ENCODE results near the gene SFXN3.
"Not testable (repeated sequence)": the region's sequence is repeated elsewhere in the genome, so short reads cannot be mapped to it uniquely, and the experiment has no call there.

Gene SFXN3

GRCh38 chr10:101015582-101015973, 15.5 kb upstream of the SFXN3 start:
- no peak for DNase-seq (ENCODE audit: low read depth, low spot score)

- no peak for DNase-seq (ENCODE audit: low read depth, low spot score)
Measured at GRCh38 chr10:101016814-101017213, 14.2 kb upstream of the SFXN3 start.

DNA sequence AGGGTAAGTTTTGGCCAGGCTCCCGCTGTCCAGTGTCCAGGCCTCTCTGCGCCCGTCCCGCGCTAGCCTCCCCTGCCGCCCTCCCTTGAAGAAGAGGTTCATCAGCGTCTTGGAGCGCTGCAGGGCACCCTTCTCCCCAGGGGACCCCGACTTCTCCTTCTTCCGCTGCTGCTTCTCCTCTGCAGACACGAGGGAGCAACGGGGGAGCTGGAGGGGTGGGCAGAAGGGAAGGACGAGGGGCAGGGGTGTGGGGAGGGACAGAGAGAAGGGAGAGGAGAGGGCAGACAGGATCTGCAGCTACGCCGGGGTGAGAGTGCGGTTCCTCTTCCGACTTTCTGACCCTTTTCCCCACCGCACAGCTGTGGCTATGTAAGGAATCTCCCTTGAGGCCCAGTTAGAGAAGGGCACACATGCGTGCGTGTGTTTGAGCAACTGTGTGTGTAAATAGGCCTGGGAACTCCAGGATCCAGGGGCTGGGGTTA, 12.9 kb upstream of the SFXN3 start:
- DNase-seq (ENCODE audit: low read depth, low spot score): no peak

GRCh38 chr10:101018600-101019439, 12.2 kb upstream of the SFXN3 start:
- no peak for DNase-seq (ENCODE audit: low read depth, low spot score)

- DNase-seq (ENCODE audit: low read depth, low spot score): no peak
Measured at GRCh38 chr10:101019440-101019703, 11.7 kb upstream of the SFXN3 start.

GRCh38 chr10:101020427-101021075, 10.5 kb upstream of the SFXN3 start:
- DNase-seq (ENCODE audit: low read depth, low spot score): no peak

GRCh38 chr10:101021239-101021638, 9.8 kb upstream of the SFXN3 start:
- no peak for DNase-seq (ENCODE audit: low read depth, low spot score)

DNA sequence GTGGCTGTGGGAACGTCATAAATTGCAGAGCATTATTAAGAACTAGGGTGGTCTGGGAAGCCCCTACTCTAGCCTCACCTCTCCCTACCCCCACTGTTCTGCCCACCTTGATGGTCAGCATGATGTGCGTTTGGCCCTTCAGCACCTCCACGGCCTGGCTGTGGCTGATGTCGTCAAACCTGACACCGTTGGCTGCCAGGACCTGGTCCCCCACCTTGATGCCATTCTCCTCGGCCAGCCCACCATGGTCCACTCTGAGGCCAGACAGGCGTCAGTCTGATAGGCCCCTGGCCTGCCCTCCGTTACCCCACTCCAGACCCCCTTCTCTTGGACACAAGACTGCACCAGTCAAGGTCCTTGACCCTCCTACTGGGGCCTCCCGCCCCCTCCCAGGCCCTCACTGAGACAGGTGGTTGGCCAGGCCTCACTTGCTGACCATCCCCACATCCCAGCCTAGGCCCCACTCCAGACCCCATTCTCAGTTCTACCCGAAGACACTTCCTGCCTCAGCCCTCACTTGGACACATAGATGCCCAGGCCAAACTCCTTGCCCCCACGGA, 9.3 kb upstream of the SFXN3 start:
- DNase-seq (ENCODE audit: low read depth, low spot score): no peak

DNA sequence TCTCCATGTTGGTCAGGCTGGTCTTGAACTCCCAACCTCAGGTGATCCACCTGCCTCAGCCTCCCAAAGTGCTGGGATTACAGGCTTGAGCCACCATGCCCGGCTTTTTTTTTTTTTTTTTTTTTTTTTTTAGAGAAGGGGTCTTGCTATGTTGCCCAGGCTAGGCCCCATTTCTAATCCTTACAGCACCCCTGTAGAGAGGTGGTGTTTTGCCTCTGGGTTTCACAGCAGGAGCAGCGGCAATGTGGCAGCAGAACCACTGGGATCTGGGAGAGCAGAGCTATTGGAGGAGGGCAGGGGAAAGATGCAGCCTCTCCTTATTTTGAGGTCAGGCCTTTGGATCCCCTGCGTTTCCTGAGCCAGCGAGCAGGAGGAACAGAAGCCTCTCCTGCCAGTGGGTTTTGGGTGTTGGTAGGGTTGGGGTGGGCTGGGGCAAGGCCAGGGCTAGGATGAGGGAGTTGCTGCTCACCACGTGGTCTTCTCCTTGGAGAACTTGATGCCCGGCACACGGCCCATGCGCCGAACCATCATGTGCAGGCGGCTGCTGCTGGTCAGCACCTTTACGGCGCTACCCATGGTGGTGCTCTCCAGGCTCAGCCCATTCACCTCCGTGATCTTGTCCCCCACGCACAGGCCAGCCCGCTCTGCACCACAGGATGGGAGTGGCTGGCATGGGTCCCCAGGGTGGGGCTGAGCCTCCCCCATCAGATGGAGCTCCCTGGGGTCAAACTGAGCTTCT, 7.9 kb upstream of the SFXN3 start:
- no peak for DNase-seq (ENCODE audit: low read depth, low spot score)

DNA sequence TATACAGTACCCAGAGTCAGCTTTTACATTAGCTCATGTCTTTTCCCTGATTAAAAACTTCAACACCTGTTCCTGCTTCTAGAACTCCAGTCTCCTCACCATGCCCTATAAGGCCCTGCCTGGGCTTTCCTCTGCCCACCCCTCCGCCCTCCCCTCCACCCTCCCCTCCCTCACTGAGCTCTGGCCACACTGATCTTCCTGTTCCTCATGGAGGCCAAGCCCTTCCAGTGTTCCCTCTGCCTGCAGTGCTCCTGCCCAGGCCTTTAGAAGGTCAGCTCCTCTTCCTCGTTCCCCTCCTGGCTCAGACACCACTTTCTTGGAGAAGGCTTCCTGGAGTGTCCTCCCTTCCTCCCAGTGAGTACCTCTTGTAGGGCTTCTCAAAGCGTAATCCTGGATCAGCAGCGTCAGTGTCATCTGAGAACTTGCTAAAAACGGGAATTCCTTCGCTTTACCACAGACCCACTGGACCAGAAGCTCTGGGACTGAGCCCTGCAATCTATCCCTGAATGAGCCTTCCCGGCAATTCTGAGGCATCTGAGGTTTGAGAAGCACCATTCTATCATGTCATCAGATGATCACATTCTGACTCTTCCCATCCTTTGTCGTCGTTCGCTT, 3.8 kb upstream of the SFXN3 start:
- DNase-seq (ENCODE audit: low read depth, low spot score): no peak

GRCh38 chr10:101028446-101029337, 2.3 kb upstream of the SFXN3 start:
- no peak for DNase-seq (ENCODE audit: low read depth, low spot score)

- no peak for DNase-seq (ENCODE audit: low read depth, low spot score)
Measured at GRCh38 chr10:101029520-101030295, 1.3 kb upstream of the SFXN3 start.

DNA sequence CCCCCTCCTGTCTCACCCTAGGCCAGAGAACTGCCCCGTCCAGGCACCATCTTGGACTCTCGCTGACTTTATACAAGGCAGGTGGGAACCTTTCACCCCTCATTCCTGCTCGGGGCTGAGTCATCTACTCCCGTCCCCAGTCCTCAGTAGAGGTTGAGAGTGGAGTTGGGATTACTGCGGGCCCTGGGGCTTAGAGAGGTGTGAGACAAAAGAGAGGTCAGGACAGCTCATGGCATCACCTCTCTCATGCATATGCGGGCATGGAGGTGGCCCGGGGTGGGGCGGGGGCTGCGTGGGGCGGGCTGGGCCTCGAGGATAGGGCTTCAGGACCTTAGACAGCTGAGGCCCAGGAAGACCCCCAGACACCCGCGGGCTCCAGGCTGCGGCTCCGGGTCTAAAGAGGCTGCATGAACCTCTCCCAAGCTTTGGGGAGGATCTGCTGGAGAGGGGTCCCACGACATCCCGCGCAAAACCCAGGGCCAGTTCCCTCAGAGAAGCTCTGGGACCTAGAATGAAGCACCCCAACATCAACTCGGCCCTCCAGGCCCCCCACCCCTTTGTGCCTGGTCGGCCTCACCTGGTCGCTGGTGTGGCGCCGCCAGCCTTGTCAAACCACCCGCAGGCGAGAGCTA, 422 bp upstream of the SFXN3 start:
- no peak for DNase-seq (ENCODE audit: low read depth, low spot score)

DNA sequence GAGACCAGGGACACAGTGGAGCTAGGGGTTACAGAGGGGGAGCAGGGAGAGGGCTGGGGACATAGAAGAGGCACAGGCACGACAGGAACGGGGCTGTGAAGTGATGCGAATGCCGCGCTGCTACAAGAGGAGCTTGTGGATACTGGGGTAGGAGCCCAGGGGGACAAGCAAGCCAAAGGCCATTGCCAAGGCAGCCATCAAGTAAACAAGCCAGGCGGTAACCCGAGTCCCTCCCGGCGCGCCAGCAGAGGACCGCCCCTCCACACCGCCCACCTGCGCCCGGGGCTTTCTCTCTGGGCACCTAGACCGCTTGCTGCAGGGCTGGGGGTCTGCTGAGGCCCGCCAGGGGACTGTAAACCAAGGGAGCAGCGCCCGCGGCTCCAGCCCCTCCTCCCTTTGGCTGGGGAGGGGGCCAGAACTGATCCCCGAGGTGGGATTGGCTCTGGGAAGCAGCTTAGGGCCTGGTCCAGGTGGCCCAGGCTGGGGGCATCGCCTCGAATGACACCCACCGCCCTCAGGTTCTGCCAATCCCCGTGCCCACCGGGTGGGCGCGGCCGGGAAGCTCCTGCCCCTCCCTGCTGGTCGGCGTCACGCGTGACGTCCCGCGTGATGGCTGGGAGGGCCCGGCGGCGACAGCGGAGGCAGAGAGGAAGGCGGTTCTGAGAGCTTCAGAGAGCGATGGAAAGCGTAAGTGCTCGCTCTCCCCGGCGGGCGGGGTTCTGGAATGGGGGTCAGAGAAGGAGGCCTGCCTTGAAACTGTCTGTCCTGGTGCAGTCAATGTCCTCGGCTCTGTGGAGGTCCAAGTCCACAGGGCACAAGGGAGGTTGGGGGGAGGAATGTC, 982 bp downstream of the SFXN3 start:
- no peak for DNase-seq (ENCODE audit: low read depth, low spot score)

GRCh38 chr10:101032637-101033224, 1.7 kb downstream of the SFXN3 start:
- DNase-seq (ENCODE audit: low read depth, low spot score): no peak

DNA sequence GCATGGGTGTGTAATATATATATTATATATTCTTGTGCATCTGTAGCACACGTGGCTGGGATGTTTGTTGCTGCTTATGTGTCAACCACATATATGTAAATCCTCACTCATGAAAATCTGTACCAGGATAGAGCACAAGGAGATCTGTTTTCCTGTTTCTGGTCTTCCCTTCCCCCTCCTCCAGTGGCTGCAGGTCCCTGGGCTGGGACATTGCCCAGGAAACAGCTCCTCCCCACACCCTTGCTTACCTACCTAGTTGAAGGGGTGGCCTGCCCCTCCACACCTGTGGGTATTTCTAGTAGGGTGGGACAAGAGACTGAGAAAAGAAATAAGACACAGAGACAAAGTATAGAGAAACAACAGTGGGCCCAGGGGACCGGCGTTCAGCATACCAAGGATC, 2.2 kb downstream of the SFXN3 start:
- no peak for DNase-seq (ENCODE audit: low read depth, low spot score)

DNA sequence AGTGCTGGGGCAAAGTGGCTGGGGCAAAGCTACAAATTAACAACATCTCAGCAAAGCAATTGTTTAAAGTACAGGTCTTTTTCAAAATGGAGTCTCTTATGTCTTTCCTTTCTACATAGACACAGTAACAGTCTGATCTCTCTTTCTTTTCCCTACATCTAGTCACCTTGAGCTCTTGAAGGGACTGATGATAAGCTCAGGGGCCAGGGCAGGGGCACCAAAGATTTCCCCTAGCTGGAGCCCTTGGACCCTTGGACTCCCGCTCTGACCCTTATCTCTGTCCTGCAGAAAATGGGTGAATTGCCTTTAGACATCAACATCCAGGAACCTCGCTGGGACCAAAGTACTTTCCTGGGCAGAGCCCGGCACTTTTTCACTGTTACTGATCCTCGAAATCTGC, 3.4 kb downstream of the SFXN3 start:
- not testable (repeated sequence) for DNase-seq (ENCODE audit: low read depth, low spot score)

GRCh38 chr10:101035314-101035713, 4.3 kb downstream of the SFXN3 start:
- no peak for DNase-seq (ENCODE audit: low read depth, low spot score)
